Anterior cingulate cortex (tissue), 58 donors: ENCODE results near the gene MYOZ3.
A peak's percentile ranks its signal among the peaks of the same experiment; 100 is the strongest.

Experiments
- DNase-seq, 58 donors: peaks; one replicate each; lab custom pipeline; 2025; lab: John Stamatoyannopoulos, UW

Gene MYOZ3

GRCh38 chr5:150641006-150641570, 20.0 kb upstream of the MYOZ3 start:
- DNase-seq: no peak

GRCh38 chr5:150641824-150642566, 19.1 kb upstream of the MYOZ3 start:
- DNase-seq: no peak

DNA sequence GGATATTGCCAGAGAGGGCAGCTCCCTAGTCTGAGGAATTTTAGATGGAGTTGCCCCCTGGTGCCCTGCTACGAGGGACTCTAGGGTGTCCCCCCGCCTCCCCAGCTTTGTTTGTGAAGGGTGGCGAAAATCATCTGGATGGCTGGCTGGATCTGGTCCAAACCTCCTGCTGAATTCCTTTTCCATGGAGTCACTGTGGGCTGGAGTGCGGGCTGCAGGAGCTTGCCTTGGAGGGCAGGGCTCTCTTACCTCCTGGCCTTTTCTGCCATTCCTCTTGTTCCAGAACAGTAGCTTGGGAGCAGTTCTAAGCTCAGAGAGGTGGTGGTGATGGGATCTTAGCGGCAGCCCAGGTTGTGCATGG, 18.5 kb upstream of the MYOZ3 start:
- no peak for DNase-seq

DNA sequence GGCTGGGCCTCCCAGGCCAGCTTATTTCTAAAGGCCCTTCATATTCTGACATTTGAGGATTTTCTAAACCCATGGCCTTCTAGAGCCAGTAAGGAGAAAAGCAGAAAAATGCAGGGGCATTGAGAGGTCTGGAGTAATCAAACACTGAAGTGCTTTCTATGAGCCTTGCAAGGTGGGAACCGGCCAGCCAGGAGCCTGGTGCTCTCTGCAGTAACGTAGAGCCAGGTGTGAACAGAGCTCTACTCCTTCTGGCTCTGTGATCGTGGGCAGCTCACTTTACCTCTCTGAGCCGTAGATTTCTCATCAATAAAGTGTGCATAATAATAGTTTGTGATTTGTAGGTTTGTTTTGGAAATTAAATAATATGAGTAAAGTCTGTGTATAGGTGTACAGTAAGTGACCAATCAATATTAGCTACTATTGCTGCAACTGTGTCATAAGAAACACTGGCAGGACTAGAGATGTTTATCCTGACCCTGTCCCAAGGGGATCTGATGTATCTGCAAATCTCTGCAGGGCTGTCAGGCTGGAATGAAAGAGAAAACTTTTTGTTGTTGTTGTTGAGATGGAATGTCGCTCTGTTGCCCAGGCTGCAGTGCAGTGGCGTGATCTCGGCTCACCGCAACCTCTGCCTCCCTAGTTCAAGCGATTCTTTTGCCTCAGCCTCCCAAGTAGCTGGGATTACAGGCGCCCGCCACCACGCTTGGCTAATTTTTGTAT, 17.9 kb upstream of the MYOZ3 start:
- DNase-seq: no peak

DNA sequence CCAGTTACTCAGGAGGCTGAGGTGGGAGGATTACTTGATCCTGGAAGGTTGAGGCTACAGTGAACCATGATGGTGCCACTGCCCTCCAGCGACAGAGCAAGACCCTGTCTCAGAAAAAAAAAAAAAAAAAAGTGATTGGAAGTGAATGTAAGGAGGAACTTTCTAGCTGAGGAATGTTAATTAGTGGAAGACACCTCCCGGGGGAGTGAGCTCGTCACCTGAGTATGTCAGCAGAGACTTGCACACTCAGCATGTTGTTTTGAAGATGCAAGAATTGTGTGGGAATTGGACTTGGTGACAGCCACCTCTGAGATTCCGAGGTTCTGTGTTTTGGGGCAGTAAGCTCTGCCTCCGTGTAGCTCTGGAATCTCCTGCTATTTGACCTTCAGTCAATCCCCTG, 17.0 kb upstream of the MYOZ3 start:
- no peak for DNase-seq

GRCh38 chr5:150644514-150644913, 16.5 kb upstream of the MYOZ3 start:
- DNase-seq: no peak

DNA sequence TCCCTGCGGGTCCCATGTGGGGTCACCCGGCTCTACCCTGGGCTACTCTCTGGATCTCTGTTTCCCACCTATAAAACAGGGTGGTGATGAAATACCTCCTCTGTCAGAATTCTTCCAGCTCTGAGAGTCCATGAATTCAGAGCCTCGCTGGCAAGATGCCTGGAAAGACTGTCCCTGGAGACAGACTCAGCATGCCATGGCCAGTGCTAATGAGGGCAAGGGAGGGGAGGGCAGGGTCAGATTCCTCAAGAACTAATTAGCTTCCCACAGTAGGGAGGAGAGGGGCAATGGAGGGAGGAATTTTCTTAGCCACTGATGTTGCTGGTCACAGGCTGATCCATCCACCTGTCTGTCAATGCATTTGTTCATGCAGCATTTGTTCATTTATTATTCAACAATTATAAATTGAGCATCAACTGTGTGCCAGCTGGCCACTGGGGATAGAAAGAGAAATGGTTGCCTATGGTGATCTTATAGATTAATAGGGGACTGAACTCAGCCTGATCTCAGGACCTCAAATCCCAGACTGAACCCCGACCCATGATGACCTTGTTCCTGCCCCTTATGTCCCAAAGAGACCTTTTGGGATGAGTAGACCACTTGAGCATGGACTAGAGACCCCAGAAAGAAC, 15.9 kb upstream of the MYOZ3 start:
- DNase-seq: peak in 7 of 58 donors; percentile 13 to 42 (median 38)

- DNase-seq: peak in 3 of 58 donors; percentile 29 to 55 (median 33)
Observed at GRCh38 chr5:150647275-150648251, 13.5 kb upstream of the MYOZ3 start.

- DNase-seq: no peak
Observed at GRCh38 chr5:150648294-150649107, 12.6 kb upstream of the MYOZ3 start.

DNA sequence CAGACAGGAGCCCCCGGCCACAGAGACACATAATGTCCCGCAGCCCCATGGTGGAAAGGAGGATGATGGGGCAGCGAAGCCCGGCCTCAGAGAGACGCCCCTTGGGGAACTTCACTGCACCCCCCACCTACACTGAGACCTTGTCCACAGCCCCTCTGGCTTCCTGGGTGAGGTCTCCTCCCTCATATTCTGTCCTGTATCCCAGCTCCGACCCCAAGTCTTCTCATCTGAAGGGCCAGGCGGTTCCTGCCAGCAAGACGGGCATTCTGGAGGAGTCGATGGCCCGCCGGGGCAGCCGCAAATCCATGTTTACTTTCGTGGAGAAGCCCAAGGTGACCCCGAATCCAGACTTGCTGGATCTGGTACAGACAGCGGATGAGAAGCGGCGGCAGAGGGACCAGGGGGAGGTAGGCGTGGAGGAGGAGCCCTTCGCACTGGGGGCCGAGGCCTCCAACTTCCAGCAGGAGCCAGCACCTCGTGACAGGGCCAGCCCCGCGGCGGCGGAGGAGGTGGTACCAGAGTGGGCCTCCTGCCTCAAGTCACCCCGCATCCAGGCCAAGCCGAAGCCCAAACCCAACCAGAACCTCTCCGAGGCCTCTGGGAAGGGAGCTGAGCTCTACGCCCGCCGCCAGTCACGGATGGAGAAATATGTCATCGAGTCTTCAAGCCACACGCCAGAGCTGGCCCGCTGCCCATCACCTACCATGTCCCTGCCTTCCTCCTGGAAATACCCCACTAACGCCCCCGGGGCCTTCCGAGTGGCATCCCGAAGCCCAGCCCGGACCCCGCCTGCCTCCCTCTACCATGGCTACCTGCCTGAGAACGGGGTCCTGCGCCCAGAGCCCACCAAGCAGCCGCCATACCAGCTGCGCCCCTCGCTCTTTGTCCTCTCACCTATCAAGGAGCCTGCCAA, 11.7 kb upstream of the MYOZ3 start:
- DNase-seq: no peak

- DNase-seq: no peak
Observed at GRCh38 chr5:150650021-150651006, 10.7 kb upstream of the MYOZ3 start.

DNA sequence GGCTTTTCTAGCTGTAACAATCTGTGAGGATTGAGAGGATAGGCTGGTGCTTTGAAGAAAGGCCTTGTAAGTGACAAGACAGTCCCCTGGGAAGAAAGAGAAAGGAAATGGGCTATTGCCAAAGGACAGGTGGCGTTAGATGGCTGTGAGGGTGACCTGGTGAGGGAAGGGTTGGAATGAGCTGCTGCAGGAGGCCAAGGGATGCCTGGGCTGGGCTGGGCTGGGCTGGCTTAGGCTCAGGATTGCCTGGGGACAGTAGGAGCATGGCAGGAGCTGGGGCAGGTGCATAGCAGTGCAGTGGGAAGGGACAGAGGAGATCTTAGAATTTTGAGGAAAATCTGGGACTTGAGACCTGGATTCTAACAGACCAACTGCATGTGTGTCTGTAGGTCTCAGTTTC, 9.7 kb upstream of the MYOZ3 start:
- no peak for DNase-seq

DNA sequence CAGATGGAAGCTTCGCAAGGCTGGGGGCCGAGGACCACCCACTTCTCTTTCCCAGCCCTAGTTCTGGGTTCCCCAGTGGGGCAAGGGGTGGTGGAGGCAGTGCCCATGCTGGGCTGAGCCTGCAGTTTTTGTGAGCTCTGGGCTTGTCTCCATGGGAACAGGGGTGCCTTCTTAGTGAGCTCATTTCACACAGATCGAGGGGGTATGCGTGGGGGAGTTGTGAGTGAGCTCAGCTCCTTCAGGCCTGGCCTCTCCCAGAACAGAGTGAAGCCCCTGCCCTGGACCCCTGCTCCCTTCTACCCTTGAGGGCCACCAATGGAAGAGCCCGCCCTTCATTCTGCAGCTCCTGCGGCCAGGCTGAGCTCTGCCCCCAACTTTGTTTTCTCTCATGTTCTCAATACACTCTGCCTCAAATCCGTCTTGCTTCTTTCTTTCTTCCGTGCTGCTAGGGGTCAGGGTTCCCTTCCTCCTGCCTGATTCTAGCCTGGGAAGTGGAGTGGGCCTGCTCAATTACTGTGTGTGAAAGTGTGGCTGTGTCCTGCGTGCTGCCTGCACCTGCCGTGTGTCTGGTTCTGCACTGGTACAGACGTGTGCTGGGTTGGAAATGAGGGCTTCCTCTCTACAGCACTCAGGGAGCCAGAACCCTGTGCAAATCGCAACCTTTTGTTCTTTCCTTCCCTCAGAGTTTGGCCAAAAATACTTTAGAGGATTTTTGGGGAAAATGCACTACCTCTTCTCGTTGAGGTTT, 9.0 kb upstream of the MYOZ3 start:
- no peak for DNase-seq

- no peak for DNase-seq
Observed at GRCh38 chr5:150653145-150653761, 7.8 kb upstream of the MYOZ3 start.

- no peak for DNase-seq
Observed at GRCh38 chr5:150653762-150654556, 7.1 kb upstream of the MYOZ3 start.
